ENCODE results near the gene IFITM10.

The IFITM10 gene

DNA sequence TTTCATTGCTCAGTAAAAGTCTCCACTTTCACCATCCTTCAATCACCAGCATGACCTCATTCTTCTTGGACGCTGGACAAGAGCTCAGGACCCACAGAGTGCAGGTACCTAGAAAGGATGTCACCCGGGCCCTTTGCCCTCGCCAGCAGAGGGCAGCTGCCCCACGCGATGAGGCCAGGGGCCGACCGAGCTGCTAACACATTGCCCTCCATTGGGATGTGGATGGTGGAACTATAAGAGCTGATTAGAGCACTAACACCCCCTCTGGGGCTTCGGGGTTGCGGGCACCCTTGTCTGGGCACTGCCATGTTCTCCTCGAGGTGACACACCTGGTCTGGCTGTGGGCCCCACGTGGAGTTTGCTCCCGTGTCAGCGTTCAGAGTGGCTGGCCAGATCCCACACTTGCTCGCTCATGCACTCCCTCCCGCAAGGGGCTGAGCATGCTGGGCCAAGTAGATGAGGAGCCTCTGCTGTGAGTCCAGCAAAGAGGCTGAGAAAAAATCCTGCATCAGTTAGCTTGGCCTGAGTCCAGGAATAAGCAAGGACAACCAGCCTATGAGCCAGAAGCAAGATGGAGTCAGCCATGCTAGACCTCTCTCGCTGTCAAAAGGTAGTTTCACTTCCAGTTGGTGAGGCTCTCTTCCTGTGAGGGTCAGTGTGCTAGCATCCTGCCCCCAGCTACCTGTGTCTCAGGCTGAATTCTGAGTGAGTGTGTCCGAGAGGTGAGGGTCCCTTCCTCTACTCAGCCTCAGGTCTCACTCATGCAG is 43.6 kb downstream of the IFITM10 start:
- DNase-seq: no peak

DNA sequence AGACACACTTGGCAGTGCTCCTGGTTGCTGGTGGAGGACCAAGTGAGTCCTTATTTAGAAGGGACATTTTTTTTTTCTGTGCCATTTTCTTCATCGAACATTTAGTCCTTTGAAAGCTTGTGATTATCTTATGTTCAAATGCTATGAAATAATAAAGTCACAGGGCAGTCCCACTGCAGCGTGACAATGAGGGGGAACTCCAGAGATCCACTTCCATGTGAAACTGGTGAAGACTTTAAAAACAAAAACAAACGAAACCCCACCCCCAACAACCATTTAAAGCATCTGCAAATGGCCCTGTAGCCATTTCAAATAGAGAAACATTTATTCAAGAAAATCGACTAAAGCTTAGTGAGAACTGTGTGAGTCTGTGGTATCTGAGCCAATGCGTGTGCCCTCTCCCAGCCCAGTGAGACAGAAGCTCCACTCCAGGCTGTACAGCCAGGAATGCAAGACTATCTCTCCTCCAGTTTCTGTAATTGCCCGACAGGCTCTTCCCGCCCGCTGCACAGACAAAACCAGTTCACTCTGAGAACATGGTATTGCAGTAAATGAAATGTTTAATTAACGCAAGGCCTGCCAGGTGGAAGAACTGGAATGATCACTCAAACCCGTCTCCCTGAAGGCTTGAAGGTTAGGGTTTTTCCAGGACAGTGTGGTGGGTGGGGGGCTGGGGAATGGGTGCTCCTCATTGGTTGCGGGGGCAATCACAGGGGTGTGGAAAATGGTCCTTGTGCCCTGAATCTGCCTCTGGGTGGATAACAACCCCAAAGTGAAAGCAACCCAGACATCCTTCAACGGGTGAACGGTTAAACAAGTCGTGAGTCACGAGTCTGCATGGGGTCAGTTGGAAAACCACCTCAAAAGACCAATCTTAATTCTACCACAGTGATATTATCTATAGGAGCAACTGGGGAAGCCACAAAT is 45.0 kb downstream of the IFITM10 start:
- DNase-seq: no peak

DNA sequence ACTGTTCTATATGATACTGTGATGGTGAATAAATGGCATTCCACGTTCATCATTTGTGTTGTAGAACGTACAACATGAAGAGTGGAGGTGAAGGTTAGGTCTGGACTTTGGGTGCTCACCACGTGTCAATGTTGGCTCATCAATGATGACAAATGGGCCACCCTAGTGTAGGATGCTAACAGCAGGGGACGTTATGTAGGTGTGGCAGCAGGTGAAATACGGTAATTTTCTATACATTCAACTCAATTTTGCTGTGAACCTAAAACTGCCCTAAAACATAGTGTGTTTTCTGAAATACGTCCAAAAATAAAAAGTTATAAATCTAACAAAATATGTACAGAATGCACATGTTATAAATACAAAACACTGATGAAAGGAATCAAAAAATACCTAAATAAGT is 47.2 kb downstream of the IFITM10 start:
- DNase-seq: no peak

DNA sequence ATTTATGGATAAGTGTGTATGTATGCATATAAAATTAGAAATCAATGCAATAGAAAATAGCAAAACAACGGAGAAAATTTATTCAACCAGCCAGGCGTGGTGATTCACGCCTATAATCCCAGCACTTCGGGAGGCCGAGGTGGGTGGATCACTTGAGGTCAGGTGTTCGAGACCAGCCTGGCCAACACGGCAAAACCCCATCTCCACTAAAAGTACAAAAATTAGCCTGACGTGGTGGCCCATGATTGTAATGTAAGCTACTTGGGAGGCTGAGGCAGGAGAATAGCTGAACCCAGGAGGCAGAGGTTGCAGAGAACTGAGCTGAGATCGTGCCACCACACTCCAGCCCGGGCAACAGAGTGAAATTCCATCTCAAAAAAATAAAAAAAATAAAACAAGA is 47.9 kb downstream of the IFITM10 start:
- DNase-seq: no peak

DNA sequence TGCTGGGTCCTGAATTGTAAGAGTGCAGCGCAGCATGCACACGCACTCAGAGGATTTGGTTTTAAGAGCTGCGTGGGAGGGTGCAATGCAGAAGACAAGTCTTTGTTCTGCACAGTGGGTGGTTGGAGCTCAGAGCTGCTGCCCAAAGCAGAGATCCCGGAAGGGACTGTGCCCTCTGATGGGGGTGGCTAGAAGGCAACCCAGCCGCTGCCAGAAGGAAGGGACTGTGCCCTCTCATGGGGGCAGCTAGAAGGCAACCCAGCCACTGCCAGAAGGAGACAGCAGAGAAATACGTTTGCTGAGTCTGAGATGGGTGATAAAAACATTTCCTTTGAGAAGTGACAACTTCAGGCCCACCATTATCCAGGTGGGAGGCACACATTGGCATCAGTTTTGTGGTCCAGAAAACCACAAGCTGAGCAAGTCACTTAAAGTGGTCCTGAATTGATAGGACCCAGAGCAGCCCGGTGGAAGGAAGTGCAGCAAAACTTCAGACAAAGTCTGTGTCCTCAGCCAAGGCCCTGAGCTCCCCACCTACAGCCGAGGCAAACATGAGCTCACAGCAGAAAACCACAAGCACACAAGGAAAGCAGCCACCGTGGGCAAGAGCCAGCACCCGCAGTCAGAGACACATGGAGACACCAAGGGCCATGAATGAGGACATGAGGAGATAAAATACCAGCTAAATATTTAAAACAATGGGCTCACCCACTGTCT is 49.1 kb downstream of the IFITM10 start:
- DNase-seq: no peak

DNA sequence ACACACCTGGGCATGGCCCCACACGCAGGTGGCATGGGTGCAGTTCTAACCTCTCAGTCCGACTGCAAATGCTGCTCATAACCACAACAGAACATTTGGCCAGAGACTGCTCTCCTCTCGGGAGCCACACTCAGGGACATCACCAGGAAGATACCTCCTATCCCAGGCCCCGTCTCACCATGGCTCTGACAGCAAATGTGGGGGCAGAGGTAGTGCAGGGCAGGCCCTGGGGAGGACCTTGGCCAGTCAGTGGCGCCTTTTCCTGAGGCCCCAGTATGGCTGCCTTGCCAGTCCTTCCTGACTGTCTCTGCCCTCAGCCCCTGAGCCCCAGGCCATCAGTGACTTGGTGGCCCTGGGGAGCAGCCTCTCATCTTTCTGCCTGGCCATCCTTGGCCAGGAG is 50.6 kb downstream of the IFITM10 start:
- no peak for DNase-seq

DNA sequence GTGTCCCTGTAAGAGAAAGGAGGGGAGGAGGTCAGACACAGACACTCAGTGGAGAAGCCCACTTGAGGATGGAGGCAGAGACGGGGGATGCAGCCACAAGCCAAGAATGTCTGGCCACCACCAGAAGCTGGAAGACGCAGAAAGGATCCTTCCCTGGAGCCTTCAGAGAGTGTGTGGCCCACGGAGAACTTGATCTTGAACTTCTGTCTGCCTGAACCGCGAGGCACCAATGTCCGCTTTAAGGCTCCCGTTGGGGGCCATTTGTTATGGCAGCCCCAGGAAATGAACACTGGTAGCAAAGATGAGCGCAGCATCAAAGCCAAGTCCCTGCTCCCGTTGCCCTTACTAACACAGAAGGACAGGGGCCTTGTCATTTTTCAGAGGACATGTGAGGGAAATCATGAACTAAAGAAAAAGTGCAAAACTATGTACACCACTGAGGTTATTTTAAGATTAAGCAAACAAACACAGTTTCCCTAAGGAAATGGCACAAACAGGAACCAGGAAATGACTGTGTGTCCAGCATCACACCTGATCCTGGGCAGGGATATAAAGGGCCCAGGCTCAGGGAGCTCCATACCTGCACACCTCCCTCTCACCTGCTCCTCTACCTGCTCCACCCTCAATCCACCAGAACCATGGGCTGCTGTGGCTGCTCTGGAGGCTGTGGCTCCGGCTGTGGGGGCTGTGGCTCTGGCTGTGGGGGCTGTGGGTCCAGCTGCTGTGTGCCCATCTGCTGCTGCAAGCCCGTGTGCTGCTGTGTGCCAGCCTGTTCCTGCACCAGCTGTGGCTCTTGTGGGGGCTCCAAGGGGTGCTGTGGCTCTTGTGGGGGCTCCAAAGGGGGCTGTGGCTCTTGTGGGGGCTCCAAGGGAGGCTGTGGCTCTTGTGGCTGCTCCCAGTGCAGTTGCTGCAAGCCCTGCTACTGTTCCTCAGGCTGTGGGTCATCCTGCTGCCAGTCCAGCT is 53.5 kb downstream of the IFITM10 start, which contains the start of gene KRTAP5-6:
Gene KRTAP5-6, plus strand, starts transcription at position 588 of the 963 bp plus-strand sequence. Its CDS starts 51 bp downstream, at position 639.
- no peak for DNase-seq

DNA sequence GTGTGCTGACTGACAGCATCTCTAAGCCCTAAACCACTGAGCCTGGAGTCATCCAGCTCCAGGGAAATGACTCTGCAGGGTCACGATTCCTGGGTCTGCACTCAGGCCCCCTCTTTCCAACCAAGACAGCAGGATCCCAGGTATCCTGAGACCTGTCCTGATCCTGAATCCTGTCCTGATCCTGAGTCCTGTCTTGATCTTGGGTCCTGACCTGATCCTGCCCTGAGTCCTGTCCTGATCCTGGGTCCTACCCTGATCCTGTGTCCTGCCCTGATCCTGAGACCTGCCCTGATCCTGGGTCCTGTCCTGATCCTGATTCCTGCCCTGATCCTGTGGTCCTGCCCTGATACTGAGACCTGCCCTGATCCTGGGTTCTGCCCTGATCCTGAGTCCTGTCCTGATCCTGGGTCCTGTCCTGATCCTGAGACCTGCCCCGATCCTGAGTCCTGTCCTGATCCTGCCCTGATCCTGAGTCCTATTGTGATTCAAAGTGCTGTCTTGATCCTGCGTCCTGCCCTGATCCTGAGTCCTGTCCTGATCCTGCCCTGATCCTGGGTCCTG is 54.8 kb downstream of the IFITM10 start:
- no peak for DNase-seq

DNA sequence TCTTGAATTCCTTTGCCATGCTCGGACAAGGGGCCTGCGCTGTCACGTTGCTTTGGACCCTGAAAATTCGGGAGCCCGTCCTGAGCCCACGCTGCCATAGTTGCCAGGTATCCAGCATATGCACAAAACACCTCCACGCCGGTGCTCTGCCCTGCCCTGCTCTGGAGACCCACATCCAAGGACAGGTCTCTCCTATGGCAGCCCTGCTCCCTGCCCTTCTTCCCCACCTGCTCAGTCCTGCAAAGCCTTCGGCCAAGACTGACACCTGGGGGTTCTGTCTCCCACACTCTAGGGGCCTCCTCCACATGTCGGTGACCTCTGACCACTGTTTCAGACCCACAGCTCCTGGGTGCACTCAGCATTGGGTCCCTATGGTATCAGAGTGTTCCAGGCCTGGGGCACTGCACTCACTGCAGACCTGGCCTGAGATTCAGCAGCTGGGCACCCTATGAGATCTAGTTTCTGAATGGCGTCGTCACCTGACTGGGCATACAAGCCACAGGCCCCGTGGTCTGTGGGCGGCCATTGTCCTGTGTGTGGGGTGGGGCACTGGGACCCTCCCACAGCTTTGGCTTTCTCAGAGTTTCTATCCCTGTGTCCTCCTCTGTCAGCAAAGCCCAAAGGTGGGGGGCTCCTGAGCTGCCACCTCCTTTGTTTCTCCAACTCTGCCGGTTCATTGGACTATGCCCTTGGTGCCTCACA is 55.4 kb downstream of the IFITM10 start:
- no peak for DNase-seq

DNA sequence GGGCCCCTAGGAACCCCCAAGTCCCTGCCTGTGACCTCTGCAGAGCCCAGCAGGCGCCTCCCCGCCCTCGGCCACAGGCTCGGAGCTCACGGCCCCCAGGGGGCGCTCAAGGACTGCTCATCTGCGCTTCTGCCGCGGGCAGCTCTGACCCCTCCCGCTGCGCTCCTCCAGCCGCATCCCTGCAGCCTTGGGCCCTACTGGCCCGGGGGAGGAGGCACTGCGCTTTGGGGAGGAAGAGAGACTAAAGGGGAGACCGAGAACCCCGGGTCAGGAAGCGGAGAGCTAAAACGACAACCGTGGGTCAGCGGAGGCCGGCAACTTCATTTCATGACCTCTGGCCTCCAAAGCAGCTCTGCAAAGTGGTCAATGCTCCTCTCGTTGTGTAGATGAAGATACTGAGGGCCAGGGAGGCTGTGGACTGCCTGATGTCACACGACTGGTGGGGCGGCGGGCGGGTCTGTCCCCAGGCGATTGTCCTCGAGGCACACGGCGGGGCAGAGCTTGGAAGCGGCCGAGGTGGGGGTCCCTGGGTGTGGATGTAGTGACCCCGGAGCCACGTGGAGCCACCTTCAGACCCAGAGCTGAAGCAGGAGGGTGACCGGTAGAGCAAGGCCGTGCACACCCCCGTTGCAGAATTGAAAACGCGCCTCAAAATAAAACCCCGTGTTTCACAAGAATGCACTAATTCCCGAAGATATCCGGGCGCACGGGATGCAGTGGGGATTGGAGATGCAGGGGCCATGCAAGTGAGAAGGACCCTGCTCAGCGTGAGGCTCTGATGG is 56.1 kb downstream of the IFITM10 start:
- DNase-seq: no peak

DNA sequence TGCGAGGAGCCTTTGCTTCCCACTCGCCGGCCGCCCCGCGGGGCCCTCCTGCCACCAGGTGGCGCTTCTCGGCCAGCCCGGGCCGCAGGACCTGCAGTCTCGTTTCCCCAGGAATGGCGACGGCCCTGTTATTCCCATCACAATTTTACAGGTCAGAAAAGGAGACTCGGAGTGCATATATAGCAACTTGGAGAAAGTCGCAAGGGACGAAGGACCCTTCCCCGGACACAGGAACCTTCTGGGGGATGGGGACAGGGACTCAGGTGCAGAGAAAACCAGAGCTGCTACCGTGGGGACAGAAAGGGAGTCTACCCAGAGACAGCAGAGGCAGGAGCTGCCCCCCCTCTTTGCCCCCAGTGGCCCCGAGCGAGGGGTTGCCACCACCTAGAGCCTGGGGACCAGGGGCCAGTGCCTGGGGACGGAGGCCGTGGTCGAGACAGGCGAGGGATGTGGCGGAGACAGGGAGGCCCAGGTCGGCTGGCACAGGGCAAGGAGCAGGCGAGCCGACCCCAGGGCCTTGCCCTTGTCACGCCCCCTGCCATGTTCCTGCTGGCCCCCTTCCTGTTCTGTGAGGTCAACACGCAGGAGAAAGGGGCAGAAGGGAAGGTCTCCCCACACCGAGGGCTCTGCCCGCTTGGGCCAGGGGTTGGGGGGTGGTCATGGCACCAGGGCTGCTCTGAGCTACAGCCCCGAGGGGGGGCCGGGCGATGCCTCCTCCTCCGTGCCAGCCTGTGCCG is 56.9 kb downstream of the IFITM10 start:
- no peak for DNase-seq

DNA sequence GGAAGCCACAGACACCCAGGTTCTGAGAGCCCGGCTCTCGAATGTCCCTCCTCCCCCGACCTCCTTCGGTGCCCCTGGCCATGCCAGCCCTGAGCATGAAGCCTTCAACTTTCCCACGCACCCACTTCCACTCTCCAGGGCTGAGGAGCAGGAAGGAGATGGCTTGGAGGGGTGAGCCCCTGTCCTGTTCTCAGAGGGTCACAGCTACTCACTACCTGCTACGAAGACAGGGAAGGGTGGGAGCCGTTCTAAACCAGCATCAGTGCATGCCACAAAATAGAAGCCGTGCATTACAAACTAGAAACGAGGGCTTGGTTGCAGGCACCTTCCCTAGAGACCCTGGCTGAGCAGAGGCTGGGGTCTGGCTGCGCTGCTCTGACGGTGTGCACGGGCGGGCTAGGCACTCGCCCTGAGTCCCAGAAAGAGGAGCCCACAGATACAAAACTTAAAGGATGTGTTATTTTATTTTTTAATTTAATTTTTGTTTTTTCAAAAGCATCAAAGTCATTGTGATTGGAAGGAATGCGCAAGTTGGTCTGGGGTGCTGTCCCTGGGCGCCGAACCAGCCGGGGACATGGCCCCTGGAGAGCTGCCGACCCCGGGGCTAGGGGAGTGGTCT is 57.6 kb downstream of the IFITM10 start:
- DNase-seq: no peak

DNA sequence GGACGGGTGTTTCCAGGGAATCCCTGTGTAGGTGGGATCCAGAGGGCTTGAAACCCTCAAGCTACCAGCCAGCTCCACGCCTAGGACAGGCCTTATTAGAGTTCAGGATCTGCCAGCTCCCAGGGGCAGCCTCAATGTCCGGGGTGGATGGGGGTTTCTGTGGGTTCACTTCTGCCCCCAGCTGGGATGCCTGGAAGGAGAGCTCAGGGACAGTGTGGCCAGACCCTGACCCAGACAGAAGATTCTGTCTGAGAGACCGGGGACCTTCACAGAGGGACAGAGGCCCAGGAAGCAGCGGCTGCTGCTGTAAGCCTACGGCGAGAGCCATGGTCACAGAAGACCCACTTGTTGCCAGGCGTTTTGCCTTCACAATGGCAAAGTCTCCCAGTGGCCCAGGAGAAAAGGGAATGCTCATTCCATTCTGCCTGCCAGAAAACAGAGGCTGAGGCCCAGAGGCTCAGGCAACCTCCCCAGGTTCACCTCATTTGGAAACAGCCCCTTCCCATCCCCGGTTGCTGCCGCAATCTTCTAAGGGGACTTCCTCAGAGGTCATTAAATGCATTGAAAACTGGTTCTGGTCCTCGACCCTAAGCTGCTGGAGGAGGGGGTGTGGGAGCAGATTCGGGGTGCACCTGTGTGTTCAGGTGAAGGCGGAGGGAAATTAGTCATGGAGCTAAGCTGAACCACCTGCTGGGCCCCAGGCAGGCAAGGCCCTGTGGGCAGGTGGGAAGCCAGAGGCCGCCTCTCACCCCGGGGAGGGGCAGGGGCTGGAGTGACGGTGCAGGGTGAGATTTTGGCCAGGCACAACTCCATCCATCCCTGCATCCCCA is 58.3 kb downstream of the IFITM10 start:
- no peak for DNase-seq

DNA sequence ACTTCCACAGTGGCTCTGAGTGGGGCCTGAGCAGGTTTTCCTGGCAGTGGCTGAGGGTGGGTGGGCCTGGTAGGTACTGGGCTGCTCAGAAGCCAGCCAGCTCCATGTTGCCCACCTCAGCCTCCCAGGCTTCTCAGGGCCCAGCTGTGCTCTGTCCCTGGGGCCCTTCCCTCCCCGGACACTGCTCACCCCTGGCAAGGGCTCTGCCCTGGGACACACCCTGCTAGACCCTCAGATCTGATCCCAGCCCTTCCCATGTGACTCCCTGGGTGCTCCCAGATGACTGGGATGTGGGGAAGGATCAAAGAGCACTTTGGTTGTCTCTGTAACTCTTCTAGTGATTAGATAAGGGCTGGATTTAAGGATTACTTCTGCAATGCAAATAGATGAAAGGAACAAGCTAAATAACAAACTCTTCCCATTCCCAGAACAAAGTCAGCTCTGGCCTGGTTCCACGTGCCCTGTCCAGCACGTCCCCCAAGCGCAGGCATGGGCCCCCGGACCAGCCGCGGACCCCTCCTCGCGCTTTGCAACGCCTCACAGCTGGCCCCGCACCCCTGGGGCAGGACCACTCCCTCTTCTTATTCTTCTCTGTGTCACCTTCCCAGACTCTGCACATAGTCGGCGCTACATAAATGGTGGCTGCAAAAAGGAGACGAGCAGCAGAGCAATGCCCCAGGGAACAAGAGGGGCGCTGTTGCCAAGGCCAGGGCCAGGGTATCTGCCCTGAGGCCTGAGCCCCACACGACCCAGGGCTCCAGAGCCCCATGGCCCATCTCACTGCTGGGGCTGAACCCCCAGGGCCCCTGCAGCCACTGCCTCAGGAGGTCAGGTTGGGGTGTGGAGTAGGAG is 59.1 kb downstream of the IFITM10 start:
- no peak for DNase-seq

DNA sequence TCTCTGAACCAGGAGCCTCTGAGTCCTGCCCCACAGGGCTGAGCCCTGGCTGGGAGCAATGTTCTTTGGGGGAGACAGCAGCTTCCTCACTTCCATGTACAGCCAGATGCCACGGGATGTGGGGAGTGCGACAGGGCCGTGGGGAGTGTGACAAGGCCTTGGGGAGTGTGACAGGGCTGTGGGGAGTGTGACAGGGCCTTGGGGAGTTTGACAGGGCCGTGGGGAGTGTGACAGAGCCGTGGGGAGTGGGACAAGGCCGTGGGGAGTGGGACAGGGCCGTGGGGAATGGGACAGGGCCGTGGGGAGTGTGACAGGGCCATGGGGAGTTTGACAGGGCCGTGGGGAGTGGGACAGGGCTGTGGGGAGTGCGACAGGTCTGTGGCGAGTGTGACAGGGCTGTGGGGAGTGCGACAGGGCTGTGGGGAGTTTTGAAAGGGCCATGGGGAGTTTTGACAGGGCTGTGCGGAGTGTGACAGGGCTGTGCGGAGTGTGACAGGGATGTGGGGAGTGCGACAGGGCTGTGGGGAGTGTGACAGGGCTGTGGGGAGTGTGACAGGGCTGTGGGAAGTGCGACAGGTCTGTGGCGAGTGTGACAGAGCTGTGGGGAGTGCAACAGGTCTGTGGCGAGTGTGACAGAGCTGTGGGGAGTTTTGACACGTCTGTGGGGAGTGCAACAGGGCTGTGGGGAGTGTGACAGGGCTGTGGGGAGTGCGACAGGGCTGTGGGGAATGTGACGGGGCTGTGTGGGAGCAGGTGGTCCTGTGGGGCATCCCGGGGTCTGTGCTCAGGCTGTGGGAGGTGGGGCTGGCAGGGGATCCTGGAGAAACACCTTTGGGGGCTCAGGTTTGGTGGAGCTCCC is 60.0 kb downstream of the IFITM10 start:
- DNase-seq: no peak

Measured in DMS79 (cell line).